ES-I3 (cell line): Measurements from ENCODE around the gene DENND1C.

Source experiments
- H3K36me3 ChIP-seq: 2 replicates; pipeline ENCODE4 v1.6.1; 2013; ENCODE audit warnings: mild to moderate bottlenecking, low read length, control low read depth, moderate library complexity; ENCODE audit not compliant: insufficient read depth
- H3K4me1 ChIP-seq: 2 replicates; pipeline ENCODE4 v1.6.1; 2013; ENCODE audit warnings: mild to moderate bottlenecking, control low read depth, low read length; ENCODE audit not compliant: insufficient read depth
- H3K9ac ChIP-seq: 2 replicates; pipeline ENCODE4 v1.6.1; 2013; ENCODE audit warnings: low read depth, mild to moderate bottlenecking, low read length, moderate library complexity
- H3K9me3 ChIP-seq: 2 replicates; pipeline ENCODE4 v1.6.1; 2013; ENCODE audit warnings: mild to moderate bottlenecking, low read length, moderate library complexity; ENCODE audit not compliant: control insufficient read depth, insufficient read depth

The DENND1C gene

DNA sequence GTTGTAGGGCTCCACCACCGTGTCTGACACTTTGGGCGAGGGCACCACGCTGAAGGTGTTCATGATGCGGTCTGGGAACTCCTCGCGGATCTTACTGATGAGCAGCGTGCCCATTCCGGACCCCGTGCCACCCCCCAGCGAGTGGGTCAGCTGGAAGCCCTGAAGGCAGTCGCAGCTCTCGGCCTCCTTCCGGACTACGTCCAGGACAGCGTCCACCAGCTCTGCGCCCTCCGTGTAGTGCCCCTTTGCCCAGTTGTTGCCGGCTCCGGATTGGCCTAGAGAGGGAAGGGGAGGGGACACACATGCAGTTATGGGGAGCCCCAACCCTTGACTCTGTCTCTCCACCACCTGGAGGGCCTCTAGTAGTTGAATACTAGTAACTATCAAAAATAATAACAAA lies 14.4 kb upstream of the DENND1C start:
- Histone ChIP-seq H3K9me3 (no peaks in the 10 kb centered on the region), H3K36me3 (no peaks in the 10 kb centered on the region)

DNA sequence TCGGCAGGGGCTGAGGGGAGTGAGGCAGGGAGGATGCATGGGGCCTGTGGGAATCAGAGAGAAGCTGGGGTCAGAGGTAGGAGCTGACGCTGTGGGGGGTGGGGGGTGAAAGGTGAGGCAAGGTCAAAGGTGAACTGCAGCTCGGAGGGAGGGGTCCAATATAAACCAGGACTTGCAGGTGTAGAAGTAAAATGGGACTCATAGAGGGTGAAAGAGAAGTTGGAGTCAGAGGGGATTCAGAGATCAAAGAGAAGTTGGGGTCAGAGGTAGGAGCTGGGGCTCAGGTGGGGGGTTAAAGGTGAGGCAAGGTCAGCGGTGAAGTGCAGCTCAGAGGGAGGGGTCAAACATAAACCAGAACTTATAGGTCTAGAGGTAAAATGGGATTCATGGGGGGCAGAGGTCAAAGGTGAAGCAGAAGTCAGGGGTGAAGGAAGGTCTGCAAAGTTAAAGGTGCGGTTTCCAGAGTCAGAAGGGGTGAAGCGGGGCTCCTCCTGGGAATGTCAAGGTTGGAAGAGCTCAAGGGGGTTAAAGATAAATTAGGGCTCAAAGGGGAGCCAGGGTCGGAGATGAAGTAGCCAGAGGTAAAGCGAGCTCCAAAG lies 12.9 kb upstream of the DENND1C start:
- 0 out of 2 replicates have a peak, but pooled peaks cover 6% of the 10 kb centered on the region for H3K4me1 ChIP-seq
- no peak overlapping the region for H3K9ac ChIP-seq
- H3K36me3 ChIP-seq, result no peaks in the 10 kb centered on the region
- no peaks in the 10 kb centered on the region for H3K9me3 ChIP-seq

More for the DNA sequence above, 14.4 kb upstream of the DENND1C start:
- H3K9ac ChIP-seq, result no peak overlapping the region
- H3K4me1 ChIP-seq, result no peaks in the 10 kb centered on the region

DNA sequence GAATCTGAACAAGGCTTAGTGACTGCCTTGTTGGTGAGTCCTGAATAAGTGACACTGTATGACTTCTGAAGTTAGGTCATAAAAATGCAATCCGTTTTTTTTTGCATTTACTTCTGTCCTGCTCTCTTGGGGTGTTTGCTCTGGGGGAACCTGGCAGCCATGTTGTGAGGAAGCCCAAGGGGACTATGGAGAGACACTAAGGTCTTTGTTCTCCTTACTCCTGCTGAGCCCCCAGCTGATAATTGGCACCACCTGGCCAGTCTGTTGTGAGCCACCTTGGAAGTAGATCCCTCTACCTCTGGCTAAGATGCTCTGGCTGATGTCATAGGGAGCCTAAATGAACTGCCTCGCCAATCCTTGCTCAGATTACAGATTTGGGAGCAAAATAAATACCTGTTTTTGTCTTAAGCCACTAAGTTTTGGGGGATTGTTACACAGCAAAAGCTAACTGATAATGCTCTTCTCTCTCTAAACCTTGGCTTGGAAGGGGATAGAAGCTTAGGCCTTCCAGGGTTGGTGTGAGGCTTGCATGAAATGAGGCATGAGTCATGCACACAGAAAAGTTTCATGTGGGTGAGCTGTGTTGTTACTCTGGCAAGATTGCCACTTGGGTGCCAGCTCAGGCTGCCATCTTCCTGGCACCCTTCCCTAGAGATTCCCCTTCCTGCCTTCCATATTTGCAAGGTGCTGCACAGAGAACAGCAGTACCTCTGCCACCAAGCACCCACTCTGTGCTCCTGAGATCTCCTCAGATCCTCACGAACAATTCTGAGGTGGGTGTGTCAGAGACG lies 10.4 kb upstream of the DENND1C start:
- no peak overlapping the region for H3K9ac ChIP-seq
- no peaks in the 10 kb centered on the region for H3K9me3 ChIP-seq
- no peaks in the 10 kb centered on the region for H3K36me3 ChIP-seq
- 0 out of 2 replicates have a peak, but pooled peaks cover 9% of the 10 kb centered on the region for H3K4me1 ChIP-seq

DNA sequence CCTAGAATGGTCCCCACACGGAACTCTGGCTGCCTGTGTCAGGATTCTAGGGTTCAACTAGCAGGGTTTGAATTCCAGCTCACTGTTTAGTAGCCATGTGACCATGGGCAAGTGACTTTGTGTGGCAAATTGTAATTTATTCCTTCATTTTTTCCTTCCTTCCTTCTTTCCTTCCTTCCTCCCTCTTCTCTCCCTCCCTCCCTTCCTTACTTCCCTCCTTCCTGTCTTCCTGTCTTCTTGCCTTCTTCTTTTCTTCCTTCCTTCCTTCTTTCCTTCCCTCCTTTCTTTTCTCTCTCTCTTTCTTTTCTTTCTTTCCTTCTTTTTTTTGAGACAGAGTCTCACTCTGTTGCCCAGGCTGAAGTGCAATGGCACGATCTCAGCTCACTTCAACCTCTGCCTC lies 8.5 kb upstream of the DENND1C start:
- Histone ChIP-seq H3K9ac (no peak overlapping the region), H3K36me3 (no peaks in the 10 kb centered on the region), H3K9me3 (no peaks in the 10 kb centered on the region), H3K4me1 (0 out of 2 replicates have a peak, but pooled peaks cover 9% of the 10 kb centered on the region)

DNA sequence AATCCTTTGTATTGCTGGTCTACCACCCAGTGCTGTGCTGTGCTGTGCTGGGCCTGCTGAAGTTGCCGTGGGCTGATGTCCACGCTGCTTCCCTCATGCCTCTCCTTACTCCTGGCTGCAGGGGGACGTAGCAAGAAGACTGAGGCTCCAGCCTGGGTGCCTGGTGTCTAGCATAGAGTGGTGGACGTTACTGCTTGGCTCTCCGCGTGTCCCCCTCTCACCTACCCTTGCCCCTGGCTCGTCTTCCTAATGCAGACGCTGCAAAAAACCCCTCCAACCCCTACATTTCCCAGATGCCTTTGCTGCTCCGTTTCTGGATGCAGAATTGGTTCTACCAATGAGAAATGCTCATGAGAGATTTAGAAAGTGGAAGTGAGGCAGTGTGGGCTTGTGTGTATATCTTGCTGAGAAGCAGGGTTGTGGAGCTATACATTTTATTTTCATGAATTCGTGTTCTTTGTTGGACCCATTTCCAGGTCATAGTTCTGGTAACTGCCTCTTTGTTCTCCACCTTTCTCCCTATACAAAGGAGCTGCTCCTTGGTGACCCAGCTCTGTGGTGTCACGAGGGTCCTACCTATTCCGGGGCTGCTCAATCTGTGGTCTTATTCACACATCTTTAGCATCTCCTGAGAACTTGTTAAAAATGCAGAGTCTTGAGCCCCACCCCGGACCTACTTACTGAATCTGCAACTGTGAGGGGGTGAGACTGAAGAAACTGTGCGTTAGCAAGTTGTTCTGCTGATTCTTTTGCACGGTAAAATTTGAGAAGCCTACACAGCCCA lies 7.9 kb upstream of the DENND1C start:
- no peaks in the 10 kb centered on the region for H3K9me3 ChIP-seq
- H3K4me1 ChIP-seq, result 0 out of 2 replicates have a peak, but pooled peaks cover 9% of the 10 kb centered on the region
- no peaks in the 10 kb centered on the region for H3K36me3 ChIP-seq
- H3K9ac ChIP-seq, result no peak overlapping the region

DNA sequence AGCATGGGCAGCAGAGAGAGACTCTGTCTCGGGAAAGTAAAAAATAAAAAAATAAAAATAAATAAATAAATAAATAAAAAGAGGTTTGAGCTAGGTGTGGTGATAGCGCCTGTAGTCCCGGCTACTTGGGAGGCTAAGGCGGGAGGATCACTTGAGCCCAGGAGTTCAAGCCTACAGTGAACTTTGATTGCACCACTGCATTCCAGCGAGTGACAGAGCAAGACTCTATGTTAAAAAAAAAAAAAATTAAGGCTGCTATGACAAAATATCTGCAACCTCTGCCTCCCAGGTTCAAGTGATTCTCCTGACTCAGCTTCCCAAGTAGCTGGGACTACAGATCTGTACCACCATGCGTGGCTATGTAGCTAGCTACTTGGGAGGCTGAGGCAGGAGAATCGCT lies 3.2 kb upstream of the DENND1C start:
- Histone ChIP-seq H3K4me1 (peaks cover 13% of the 10 kb centered on the region; the same call in 1 of the 2 replicates), H3K9ac (no peak overlapping the region), H3K9me3 (no peaks in the 10 kb centered on the region), H3K36me3 (no peaks in the 10 kb centered on the region)

DNA sequence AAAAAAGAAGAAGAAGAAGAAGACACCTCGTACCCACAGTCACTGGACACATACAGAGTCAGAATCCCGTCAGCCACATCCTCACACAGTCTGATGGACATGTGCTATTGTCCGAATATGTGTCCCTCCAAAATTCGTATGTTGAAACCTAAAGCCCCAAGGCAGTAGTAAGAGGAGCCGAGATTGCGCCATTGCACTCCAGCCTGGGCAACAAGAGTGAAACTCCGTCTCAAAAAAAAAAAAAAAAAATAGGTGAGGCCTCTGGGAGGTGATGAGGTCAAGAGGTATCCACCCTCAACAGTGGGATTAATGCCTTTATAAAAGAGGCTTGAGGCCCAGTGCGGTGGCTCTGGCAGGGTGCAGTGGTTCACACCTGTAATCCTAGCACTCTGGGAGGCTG lies 2.6 kb upstream of the DENND1C start:
- Histone ChIP-seq H3K4me1 (peaks cover 8% of the 10 kb centered on the region; the same call in 1 of the 2 replicates), H3K9ac (no peak overlapping the region), H3K36me3 (no peaks in the 10 kb centered on the region), H3K9me3 (no peaks in the 10 kb centered on the region)

DNA sequence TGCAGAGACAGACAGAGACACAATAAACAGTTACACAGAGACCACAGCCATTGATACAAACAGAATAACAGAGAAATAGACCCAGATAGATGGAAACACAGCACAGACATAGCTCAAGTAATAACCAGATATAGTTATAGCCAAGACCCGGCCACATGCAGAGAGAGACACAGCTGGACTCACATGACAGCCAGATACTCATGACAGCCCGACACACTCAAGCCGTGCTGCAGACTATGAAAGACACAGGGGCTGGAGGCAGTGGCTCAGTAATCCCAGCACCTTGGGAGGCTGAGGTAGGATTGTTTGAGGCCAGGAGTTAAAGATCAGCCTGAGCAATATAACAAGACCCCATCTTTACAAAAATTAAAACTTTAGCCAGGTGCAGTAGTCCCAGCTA lies 1.6 kb upstream of the DENND1C start:
- Histone ChIP-seq H3K4me1 (peaks cover 8% of the 10 kb centered on the region; the same call in 1 of the 2 replicates), H3K36me3 (no peaks in the 10 kb centered on the region), H3K9ac (no peak overlapping the region), H3K9me3 (no peaks in the 10 kb centered on the region)

DNA sequence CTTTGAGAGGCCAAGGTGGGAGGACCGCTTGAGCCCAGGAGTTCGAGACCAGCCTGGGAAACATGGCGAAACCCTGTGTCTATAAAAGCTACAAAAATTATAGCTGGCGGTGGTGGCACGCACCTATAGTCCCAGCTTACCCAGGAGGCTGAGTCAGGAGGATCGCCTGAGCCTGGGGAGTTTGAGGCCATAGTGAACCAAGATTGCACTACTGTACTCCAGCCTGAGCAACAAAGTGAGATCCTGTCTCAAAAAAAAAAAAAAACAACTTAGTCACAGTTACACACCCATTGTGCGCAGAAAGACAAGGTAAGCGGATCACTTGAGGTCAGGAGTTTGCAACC lies 728 bp upstream of the DENND1C start:
- no peaks in the 10 kb centered on the region for H3K9me3 ChIP-seq
- H3K4me1 ChIP-seq, result peaks cover 8% of the 10 kb centered on the region; the same call in 1 of the 2 replicates
- no peaks in the 10 kb centered on the region for H3K36me3 ChIP-seq
- H3K9ac ChIP-seq, result no peak overlapping the region

DNA sequence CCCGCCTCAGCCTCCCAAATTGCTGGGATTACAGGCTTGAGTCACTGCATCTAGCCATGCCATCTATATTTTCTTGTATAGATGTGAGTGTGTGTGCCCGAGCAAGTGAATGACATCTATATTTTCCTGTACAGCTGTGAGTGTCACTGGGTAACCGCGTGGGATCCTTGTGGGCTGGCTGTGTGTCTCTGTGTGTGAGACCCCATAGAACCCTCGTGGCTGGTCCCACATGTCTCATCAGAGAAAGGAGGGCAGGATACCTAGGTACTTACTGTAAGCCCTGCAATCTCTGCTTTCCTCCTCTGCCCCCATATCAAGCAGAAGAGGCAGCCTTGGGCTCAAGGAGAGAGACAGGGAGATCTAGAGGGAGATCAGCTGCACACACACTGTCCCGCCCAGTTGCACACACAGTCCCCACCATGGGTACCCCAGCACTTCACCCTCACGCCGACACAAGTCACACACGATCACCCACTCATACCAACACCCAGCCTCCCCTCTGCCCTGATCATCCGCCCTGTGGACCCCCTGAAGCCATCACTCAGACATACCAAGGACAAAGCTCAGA lies 655 bp downstream of the DENND1C start:
- H3K36me3 ChIP-seq, result no peaks in the 10 kb centered on the region

DNA sequence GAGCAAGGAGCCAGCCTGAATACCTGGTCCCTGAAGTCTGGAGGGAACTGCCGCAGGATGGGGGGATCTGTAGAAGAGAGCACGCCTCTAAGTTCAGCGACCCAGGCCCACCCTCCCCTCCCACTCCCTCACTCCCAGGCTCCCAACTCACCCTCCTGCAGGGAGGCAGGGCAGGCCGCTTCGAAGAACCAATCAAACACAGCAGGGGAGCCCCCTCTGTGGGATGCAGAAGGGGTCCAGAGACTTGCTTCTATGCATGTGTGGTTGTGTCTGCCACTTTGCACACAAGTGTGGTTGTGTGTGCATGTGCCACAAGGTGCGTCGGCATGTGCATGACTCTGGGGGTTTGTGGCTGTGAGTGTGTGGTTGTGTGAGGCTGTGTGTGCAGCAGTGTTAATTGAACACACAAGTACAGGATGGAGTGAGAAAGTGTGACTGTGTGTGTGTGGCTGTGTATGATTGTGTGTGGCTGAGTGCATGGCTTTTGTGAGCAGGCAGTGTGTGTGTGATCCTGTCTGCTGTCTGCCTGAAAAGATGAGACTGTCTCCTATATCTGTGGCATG lies 1.7 kb downstream of the DENND1C start:
- Histone ChIP-seq H3K36me3 (no peaks in the 10 kb centered on the region), H3K4me1 (peaks cover 8% of the 10 kb centered on the region; the same call in 1 of the 2 replicates), H3K9ac (no peak overlapping the region), H3K9me3 (no peaks in the 10 kb centered on the region)

More for the DNA sequence above, 655 bp downstream of the DENND1C start:
- Histone ChIP-seq H3K9me3 (no peaks in the 10 kb centered on the region), H3K4me1 (peaks cover 8% of the 10 kb centered on the region; the same call in 1 of the 2 replicates), H3K9ac (no peak overlapping the region)

DNA sequence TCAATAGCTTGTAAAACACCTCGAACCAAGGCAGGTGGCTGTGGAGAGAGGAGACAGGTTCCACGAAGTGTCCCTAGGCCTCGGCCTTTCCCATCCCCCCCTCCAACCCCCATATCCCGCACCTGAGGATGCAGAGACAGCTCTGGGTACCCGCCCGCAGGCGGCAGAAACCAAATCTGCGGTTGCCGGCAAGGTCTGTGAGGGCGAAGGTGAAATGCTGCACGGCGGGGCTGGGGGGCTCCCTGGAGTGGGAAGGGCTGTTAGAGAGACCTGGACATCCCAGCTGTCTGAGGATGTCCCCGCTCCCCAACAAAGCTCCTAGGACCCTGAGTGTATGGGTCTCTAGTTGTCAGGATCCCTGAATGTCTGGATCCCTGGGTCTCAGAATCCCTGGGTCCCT lies 2.8 kb downstream of the DENND1C start:
- no peaks in the 10 kb centered on the region for H3K9me3 ChIP-seq
- H3K36me3 ChIP-seq, result no peaks in the 10 kb centered on the region
- no peak overlapping the region for H3K9ac ChIP-seq
- peaks cover 8% of the 10 kb centered on the region; the same call in 1 of the 2 replicates for H3K4me1 ChIP-seq

DNA sequence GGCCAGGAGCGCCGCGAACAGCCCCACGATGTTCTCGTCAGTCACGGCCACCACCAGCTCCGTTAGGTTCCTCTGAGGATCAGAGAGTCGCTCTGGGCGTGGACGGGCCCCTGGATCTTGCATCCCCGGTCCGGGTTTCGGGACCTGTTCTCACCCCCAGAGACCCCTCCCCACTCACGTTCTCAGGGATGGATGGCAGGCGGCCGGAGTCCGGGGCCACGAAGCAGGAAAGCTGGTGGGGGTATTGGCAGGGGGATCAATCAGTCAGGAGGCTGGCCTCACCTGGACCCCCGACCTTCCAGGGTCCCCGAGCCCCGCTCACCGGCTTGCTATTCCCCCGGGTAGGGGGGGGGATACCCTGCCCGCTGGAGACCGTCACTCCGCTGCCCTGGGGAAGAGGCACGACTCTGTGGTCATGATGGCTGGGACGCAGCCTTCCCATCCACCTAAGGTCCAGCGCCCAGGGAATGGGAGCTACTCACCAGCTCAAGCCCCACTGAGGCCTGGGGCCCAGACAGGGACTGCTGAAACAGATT lies 4.6 kb downstream of the DENND1C start:
- H3K9me3 ChIP-seq, result no peaks in the 10 kb centered on the region
- no peaks in the 10 kb centered on the region for H3K36me3 ChIP-seq
- H3K4me1 ChIP-seq, result peaks cover 8% of the 10 kb centered on the region; the same call in 1 of the 2 replicates
- H3K9ac ChIP-seq, result peak overlapping the region; percentile 64; the same call in 1 of the 2 replicates
